ENCODE measurements around the gene RNF32. TPM values are rescaled to one million over a fixed set of nuclear protein-coding genes. Genes with fewer than 3 reads are reported as not detected.

The RNF32 gene
- total RNA-seq, 1 experiment from 2014 or later, result 1.6 TPM

- TF ChIP-seq, protein P1, sequence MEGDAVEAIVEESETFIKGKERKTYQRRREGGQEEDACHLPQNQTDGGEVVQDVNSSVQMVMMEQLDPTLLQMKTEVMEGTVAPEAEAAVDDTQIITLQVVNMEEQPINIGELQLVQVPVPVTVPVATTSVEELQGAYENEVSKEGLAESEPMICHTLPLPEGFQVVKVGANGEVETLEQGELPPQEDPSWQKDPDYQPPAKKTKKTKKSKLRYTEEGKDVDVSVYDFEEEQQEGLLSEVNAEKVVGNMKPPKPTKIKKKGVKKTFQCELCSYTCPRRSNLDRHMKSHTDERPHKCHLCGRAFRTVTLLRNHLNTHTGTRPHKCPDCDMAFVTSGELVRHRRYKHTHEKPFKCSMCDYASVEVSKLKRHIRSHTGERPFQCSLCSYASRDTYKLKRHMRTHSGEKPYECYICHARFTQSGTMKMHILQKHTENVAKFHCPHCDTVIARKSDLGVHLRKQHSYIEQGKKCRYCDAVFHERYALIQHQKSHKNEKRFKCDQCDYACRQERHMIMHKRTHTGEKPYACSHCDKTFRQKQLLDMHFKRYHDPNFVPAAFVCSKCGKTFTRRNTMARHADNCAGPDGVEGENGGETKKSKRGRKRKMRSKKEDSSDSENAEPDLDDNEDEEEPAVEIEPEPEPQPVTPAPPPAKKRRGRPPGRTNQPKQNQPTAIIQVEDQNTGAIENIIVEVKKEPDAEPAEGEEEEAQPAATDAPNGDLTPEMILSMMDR (IDR thresholded peaks at IDR 0.05; ENCODE audit: unreplicated experiment), result no peak
- no peaks in the 10 kb centered on the region for H3K36me3 Mint-ChIP-seq (ENCODE audit: insufficient read depth, unreplicated experiment)
- intact Hi-C loops (cut with micrococcal nuclease; ENCODE audit: unreplicated experiment), result no loop called here
- H3K4me3 Mint-ChIP-seq (ENCODE audit: low read depth, unreplicated experiment), result no peak overlapping the region
- BruUV-seq (replicated peaks), result no TSS peak
- H3K27ac Mint-ChIP-seq (ENCODE audit: unreplicated experiment), result no peak overlapping the region
- CTCF ChIA-PET, result no interaction called here
- H3K27me3 Mint-ChIP-seq (ENCODE audit: unreplicated experiment), result peaks cover 91% of the 10 kb centered on the region
- no peaks in the 10 kb centered on the region for H3K4me1 Mint-ChIP-seq (ENCODE audit: low read depth, unreplicated experiment)
- no peak for DNase-seq
- peaks cover 2% of the 10 kb centered on the region for H3K9me3 Mint-ChIP-seq (ENCODE audit: low read depth, unreplicated experiment)
These were observed 20.3 kb upstream of the RNF32 start for GRCh38 chr7:156620291-156620675.

DNA sequence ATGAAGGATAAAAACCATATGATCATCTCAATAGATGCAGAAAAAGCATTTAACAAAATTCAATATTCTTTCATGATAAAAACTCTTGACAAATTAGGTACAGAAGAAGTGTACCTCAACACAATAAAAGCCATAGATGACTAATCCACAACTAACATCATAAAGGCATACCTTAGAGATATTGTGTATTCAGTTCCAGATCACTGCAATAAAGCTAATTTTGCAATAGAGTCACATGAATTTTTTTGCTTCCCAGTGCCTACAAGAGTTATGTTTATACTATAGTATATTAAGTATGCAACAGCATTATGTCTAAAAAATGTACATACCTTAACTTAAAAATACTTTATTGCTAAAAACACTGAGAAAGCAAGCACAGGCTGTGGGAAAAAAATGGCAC, 18.9 kb upstream of the RNF32 start:
- CTCF ChIA-PET, result no interaction called here
- H3K36me3 Mint-ChIP-seq (ENCODE audit: insufficient read depth, unreplicated experiment), result no peaks in the 10 kb centered on the region
- BruUV-seq (replicated peaks), result no TSS peak
- TF ChIP-seq, protein P1 (IDR thresholded peaks at IDR 0.05; ENCODE audit: unreplicated experiment), result no peak
- H3K27me3 Mint-ChIP-seq (ENCODE audit: unreplicated experiment), result peaks cover 78% of the 10 kb centered on the region
- no peaks in the 10 kb centered on the region for H3K4me1 Mint-ChIP-seq (ENCODE audit: low read depth, unreplicated experiment)
- intact Hi-C loops (cut with micrococcal nuclease; ENCODE audit: unreplicated experiment), result no loop called here
- H3K4me3 Mint-ChIP-seq (ENCODE audit: low read depth, unreplicated experiment), result no peak overlapping the region
- H3K27ac Mint-ChIP-seq (ENCODE audit: unreplicated experiment), result no peak overlapping the region
- DNase-seq, result no peak
- peaks cover 3% of the 10 kb centered on the region for H3K9me3 Mint-ChIP-seq (ENCODE audit: low read depth, unreplicated experiment)

GRCh38 chr7:156625580-156625979, 15.0 kb upstream of the RNF32 start:
- TF ChIP-seq, protein P1 (IDR thresholded peaks at IDR 0.05; ENCODE audit: unreplicated experiment), result no peak
- H3K27me3 Mint-ChIP-seq (ENCODE audit: unreplicated experiment), result peaks cover 45% of the 10 kb centered on the region
- no peak overlapping the region for H3K27ac Mint-ChIP-seq (ENCODE audit: unreplicated experiment)
- no peaks in the 10 kb centered on the region for H3K4me1 Mint-ChIP-seq (ENCODE audit: low read depth, unreplicated experiment)
- CTCF ChIA-PET, result no interaction called here
- DNase-seq, result no peak
- no TSS peak for BruUV-seq (replicated peaks)
- no peak overlapping the region for H3K4me3 Mint-ChIP-seq (ENCODE audit: low read depth, unreplicated experiment)
- intact Hi-C loops (cut with micrococcal nuclease; ENCODE audit: unreplicated experiment), result no loop called here
- H3K36me3 Mint-ChIP-seq (ENCODE audit: insufficient read depth, unreplicated experiment), result no peaks in the 10 kb centered on the region
- peaks cover 13% of the 10 kb centered on the region for H3K9me3 Mint-ChIP-seq (ENCODE audit: low read depth, unreplicated experiment)

DNA sequence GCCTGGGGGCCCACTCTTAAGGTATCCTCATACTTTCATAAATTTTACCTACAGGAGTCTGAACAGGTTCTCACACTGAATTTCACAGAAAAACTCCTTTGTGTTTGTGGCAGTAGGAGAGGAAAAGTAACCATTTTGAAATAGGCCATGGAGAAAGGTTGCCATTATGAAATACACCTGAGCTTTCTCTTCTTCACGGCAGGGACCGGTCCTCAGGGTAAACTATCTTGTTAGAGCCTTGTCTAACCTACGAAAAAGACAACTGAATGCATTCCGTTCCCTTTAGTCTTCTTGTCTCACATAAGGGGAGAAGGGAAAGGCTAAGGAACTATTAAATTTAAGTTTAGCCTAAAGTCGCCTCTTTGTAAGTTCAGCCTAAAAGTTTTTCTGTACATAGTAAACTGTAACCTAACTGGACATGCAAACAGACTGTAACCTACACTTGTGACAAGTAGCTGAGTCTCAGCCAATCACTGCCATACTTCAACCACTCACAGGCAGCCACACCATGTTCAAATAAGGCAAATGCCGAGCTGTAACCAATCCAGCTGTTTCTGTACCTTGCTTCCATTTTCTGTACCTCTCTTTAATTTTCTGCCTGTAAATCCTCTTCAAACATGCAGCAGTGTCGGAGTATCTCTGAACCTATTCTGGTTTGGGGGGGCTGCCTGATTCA, 14.2 kb upstream of the RNF32 start:
- intact Hi-C loops (cut with micrococcal nuclease; ENCODE audit: unreplicated experiment), result no loop called here
- CTCF ChIA-PET, result no interaction called here
- no peak overlapping the region for H3K27ac Mint-ChIP-seq (ENCODE audit: unreplicated experiment)
- no peaks in the 10 kb centered on the region for H3K36me3 Mint-ChIP-seq (ENCODE audit: insufficient read depth, unreplicated experiment)
- peaks cover 37% of the 10 kb centered on the region for H3K27me3 Mint-ChIP-seq (ENCODE audit: unreplicated experiment)
- H3K4me1 Mint-ChIP-seq (ENCODE audit: low read depth, unreplicated experiment), result no peaks in the 10 kb centered on the region
- no peak overlapping the region for H3K4me3 Mint-ChIP-seq (ENCODE audit: low read depth, unreplicated experiment)
- DNase-seq, result no peak
- no TSS peak for BruUV-seq (replicated peaks)
- H3K9me3 Mint-ChIP-seq (ENCODE audit: low read depth, unreplicated experiment), result peaks cover 13% of the 10 kb centered on the region
- TF ChIP-seq, protein P1 (IDR thresholded peaks at IDR 0.05; ENCODE audit: unreplicated experiment), result no peak

Measured in Calu3 (cell line).